HEK293 (cell line): ENCODE data around the gene ZFPM1.

Experiments used
- CTCF ChIA-PET: fragments of 350-600 bp; formaldehyde crosslinking; extraction: SDS; loops from one replicate; lab custom pipeline; 2021; ENCODE audit warnings: antibody characterized with exemption; lab: Yijun Ruan, JAX
- POLR2A ChIA-PET: fragments of 300-600 bp; formaldehyde crosslinking; extraction: SDS; loops from one replicate; lab custom pipeline; 2020; ENCODE audit warnings: antibody characterized with exemption, inconsistent platforms; lab: Yijun Ruan, JAX
- H3K27ac ChIP-seq: fragments of 200-500 bp; sonication (Bioruptor generic); 2 replicates; pipeline ENCODE4 v1.5.1; 2014; ENCODE audit warnings: low read depth, low read length, control low read depth, inconsistent platforms; ENCODE audit errors: extremely low read depth
- H3K36me3 ChIP-seq, 2 experiments: fragments of 200-500 bp in 1 of 2; sonication (Bioruptor generic) in 1 of 2; 1 replicate in 1 of 2; 2 replicates in 1 of 2; pipeline ENCODE4 v1.5.1; 2014 to 2017; ENCODE audit warnings: inconsistent platforms in 2 of 2, low read length in 2 of 2; ENCODE audit not compliant: control insufficient read depth in 2 of 2, insufficient read depth in 1 of 2
- H3K4me1 ChIP-seq: fragments of 200-500 bp; sonication (Bioruptor generic); 2 replicates; pipeline ENCODE4 v1.5.1; 2014; ENCODE audit warnings: mild to moderate bottlenecking, low read length, inconsistent platforms; ENCODE audit not compliant: control insufficient read depth, insufficient read depth
- H3K4me3 ChIP-seq: 2 replicates; pipeline ENCODE4 v1.5.1; 2011; ENCODE audit warnings: low read depth, mild to moderate bottlenecking, control low read depth, low read length, moderate library complexity
- H3K9me3 ChIP-seq: fragments of 200-500 bp; sonication (Bioruptor generic); 2 replicates; pipeline ENCODE4 v1.5.1; 2014; ENCODE audit warnings: low read depth, low read length, inconsistent platforms; ENCODE audit not compliant: control insufficient read depth, insufficient read depth
- GLI2 ChIP-seq: fragments of 450-650 bp; formaldehyde crosslinking; IDR thresholded peaks from 2 replicates; pipeline ENCODE4; 2017; ENCODE audit warnings: missing biosample characterization, missing genetic modification characterization, low read depth, borderline replicate concordance
- GLIS1 ChIP-seq: fragments of 450-650 bp; formaldehyde crosslinking; IDR thresholded peaks from 2 replicates; pipeline ENCODE4 v1.5.1; 2016; ENCODE audit warnings: missing biosample characterization, missing genetic modification characterization
- KLF1 ChIP-seq: fragments of 450-650 bp; formaldehyde crosslinking; IDR thresholded peaks from 2 replicates; pipeline ENCODE4 v1.5.1; 2016; ENCODE audit warnings: missing biosample characterization, missing genetic modification characterization
- OVOL3 ChIP-seq: fragments of 450-650 bp; formaldehyde crosslinking; IDR thresholded peaks from 2 replicates; pipeline ENCODE4 v1.5.1; 2016; ENCODE audit warnings: missing biosample characterization, missing genetic modification characterization
- ZBTB1 ChIP-seq: fragments of 450-650 bp; formaldehyde crosslinking; IDR thresholded peaks from 2 replicates; pipeline ENCODE4 v1.5.1; 2016; ENCODE audit warnings: missing biosample characterization, missing genetic modification characterization
- ZEB2 ChIP-seq: fragments of 450-650 bp; formaldehyde crosslinking; IDR thresholded peaks from 2 replicates; pipeline ENCODE4 v1.5.1; 2016; ENCODE audit warnings: missing biosample characterization, missing genetic modification characterization
- ZNF138 ChIP-seq: fragments of 450-650 bp; formaldehyde crosslinking; IDR thresholded peaks from 2 replicates; pipeline ENCODE4 v1.5.1; 2016; ENCODE audit warnings: missing biosample characterization, missing genetic modification characterization, borderline replicate concordance
- ZNF223 ChIP-seq: fragments of 450-650 bp; formaldehyde crosslinking; IDR thresholded peaks from 2 replicates; pipeline ENCODE4 v1.5.1; 2016; ENCODE audit warnings: missing biosample characterization, missing genetic modification characterization
- ZNF274 ChIP-seq, 2 experiments: fragments of 200-500 bp in 1 of 2; fragments of 450-650 bp in 1 of 2; sonication (Bioruptor generic) in 1 of 2; formaldehyde crosslinking in 1 of 2; IDR thresholded peaks; 2 replicates each; pipeline versions ENCODE4 v1.5.1 to v1.6.1; 2014 to 2016; ENCODE audit warnings: borderline replicate concordance in 1 of 2, inconsistent platforms in 1 of 2, low read length in 1 of 2, missing biosample characterization in 1 of 2, missing genetic modification characterization in 1 of 2
- ZNF37A ChIP-seq: fragments of 450-650 bp; IDR thresholded peaks from 2 replicates; pipeline ENCODE4 v1.5.1; 2018; ENCODE audit warnings: missing biosample characterization, missing genetic modification characterization
- ZNF404 ChIP-seq: fragments of 450-650 bp; formaldehyde crosslinking; IDR thresholded peaks from 2 replicates; pipeline ENCODE4 v1.5.1; 2017; ENCODE audit warnings: missing biosample characterization, missing genetic modification characterization
- ZNF426 ChIP-seq: fragments of 450-650 bp; formaldehyde crosslinking; IDR thresholded peaks from 2 replicates; pipeline ENCODE4 v1.5.1; 2017; ENCODE audit warnings: missing biosample characterization, missing genetic modification characterization, mild to moderate bottlenecking, inconsistent platforms, moderate library complexity
- ZNF664 ChIP-seq: fragments of 450-650 bp; formaldehyde crosslinking; IDR thresholded peaks from 2 replicates; pipeline ENCODE4 v1.5.1; 2016; ENCODE audit warnings: missing biosample characterization, missing genetic modification characterization
- ZNF701 ChIP-seq: fragments of 450-650 bp; formaldehyde crosslinking; IDR thresholded peaks from 2 replicates; pipeline ENCODE4 v1.5.1; 2016; ENCODE audit warnings: missing biosample characterization, missing genetic modification characterization
- TF ChIP-seq, protein P1 (sequence below): fragments of 450-650 bp; formaldehyde crosslinking; IDR thresholded peaks from 2 replicates; pipeline ENCODE4 v1.5.1; 2017; ENCODE audit warnings: missing biosample characterization, missing genetic modification characterization
- TF ChIP-seq, protein P2 (sequence below): fragments of 450-650 bp; IDR thresholded peaks from 2 replicates; pipeline ENCODE4 v1.5.1; 2018; ENCODE audit warnings: missing biosample characterization, missing genetic modification characterization
- TF ChIP-seq, protein P3 (sequence below): fragments of 450-650 bp; formaldehyde crosslinking; IDR thresholded peaks from 2 replicates; pipeline ENCODE4 v1.5.1; 2016; ENCODE audit warnings: missing biosample characterization, missing genetic modification characterization

ZFPM1 gene

DNA sequence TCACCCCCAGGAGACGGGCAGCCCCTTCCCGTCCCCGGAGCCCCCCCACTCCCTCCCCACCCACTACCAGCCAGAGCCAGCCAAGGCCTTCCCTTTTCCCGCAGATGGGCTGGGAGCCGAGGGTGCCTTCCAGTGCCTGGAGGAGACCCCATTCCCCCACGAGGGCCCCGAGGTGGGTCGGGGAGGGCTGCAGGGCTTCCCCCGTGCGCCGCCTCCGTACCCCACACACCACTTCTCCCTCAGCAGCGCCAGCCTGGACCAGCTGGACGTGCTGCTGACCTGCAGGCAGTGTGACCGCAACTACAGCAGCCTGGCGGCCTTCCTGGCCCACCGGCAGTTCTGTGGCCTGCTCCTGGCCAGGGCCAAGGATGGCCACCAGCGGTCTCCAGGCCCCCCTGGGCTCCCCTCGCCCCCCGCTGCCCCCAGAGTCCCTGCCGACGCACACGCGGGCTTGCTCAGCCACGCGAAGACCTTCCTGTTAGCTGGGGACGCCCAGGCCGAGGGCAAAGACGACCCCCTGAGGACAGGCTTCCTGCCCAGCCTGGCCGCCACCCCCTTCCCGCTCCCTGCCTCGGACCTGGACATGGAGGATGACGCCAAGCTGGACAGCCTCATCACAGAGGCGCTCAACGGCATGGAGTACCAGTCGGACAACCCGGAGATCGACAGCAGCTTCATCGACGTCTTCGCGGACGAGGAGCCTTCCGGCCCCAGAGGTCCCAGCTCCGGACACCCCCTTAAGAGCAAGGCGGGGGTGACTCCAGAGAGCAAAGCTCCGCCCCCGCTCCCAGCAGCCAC, 23.5 kb upstream of the ZFPM1 start:
- Histone ChIP-seq H3K4me3 (no peak overlapping the region), H3K27ac (no peak overlapping the region), H3K9me3 (no peaks in the 10 kb centered on the region), H3K4me1 (no peaks in the 10 kb centered on the region), H3K36me3 (no peaks in the 10 kb centered on the region)
- POLR2A ChIA-PET: no interaction called here
- TF ChIP-seq, protein P1, sequence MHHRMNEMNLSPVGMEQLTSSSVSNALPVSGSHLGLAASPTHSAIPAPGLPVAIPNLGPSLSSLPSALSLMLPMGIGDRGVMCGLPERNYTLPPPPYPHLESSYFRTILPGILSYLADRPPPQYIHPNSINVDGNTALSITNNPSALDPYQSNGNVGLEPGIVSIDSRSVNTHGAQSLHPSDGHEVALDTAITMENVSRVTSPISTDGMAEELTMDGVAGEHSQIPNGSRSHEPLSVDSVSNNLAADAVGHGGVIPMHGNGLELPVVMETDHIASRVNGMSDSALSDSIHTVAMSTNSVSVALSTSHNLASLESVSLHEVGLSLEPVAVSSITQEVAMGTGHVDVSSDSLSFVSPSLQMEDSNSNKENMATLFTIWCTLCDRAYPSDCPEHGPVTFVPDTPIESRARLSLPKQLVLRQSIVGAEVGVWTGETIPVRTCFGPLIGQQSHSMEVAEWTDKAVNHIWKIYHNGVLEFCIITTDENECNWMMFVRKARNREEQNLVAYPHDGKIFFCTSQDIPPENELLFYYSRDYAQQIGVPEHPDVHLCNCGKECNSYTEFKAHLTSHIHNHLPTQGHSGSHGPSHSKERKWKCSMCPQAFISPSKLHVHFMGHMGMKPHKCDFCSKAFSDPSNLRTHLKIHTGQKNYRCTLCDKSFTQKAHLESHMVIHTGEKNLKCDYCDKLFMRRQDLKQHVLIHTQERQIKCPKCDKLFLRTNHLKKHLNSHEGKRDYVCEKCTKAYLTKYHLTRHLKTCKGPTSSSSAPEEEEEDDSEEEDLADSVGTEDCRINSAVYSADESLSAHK: peak; percentile 59
- no peak for TF ChIP-seq GLIS1
- CTCF ChIA-PET: interaction anchor here (0.7 kb wide), 1 partner anchor 469 kb away, joined by 3 read pairs; no protein-coding TSS in a partner anchor

DNA sequence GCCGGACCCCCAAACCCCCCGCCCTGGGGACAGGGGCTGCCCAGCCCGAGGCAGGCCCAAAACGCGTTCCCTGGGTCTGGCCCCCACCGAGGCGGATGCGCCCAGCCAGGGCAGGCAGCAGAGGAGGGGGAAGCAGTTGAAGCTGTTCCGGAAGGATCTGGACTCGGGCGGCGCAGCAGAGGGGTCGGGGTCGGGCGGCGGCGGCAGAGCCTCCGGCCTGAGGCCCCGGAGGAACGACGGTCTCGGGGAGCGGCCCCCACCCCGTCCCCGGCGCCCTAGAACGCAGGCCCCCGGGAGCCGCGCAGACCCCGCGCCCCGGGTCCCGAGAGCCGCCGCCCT, 22.9 kb upstream of the ZFPM1 start:
- H3K4me1 ChIP-seq: no peaks in the 10 kb centered on the region
- ChIA-PET POLR2A (no interaction called here), CTCF (interaction anchor here (0.7 kb wide), 2 partner anchors 14 to 469 kb away, joined by 3 read pairs; no protein-coding TSS in a partner anchor)
- H3K27ac ChIP-seq: no peak overlapping the region
- no peaks in the 10 kb centered on the region for H3K9me3 ChIP-seq
- TF ChIP-seq ZNF426 (tag by site-specific recombination) (no peak), ZNF223 (tag by site-specific recombination) (no peak), ZNF664 (no peak)
- H3K36me3 ChIP-seq: no peaks in the 10 kb centered on the region
- no peak overlapping the region for H3K4me3 ChIP-seq

DNA sequence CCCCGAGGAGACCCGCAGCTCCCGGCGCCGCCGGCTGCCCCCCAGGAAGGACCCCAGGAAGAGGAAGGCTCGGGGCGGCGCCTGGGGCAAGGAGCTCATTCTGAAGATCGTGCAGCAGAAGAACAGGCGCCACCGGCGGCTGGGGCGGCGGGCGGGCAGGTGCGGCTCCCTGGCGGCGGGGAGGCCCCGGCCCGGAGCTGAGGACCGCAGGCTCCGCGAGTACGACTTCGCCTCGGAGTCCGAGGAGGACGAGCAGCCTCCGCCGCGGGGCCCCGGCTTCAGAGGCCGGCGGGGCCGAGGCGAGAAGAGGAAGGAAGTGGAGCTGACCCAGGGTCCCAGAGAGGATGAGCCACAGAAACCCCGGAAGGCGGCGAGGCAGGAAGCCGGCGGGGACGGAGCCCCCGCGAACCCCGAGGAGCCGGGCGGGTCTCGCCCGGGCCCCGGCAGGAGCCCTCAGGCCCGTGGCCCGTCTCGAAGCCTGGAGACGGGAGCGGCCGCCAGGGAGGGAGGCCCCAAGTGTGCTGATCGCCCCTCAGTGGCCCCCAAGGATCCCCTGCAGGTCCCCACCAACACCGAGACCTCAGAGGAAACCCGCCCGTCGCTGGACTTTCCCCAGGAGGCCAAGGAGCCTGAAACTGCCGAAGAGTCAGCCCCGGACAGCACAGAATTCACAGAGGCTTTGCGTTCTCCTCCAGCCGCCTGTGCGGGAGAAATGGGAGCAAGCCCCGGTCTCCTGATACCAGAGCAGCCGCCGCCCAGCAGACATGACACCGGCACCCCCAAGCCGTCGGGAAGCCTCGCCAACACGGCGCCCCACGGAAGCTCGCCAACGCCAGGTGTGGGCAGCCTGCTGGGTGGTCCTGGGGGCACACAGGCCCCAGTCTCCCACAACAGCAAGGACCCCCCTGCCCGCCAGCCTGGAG, 22.3 kb upstream of the ZFPM1 start:
- TF ChIP-seq ZNF274 (IDR thresholded peaks at IDR 0.05; ENCODE audit: low read length) (no peak), ZNF274 (tag by site-specific recombination; IDR thresholded peaks at IDR 0.05; ENCODE audit: borderline replicate concordance) (no peak), ZNF404 (tag by site-specific recombination) (no peak), ZEB2 (tag by site-specific recombination) (no peak), KLF1 (tag by site-specific recombination) (no peak), ZNF37A (tag by site-specific recombination) (no peak), ZBTB1 (tag by site-specific recombination) (no peak), OVOL3 (tag by site-specific recombination) (no peak), GLI2 (tag by site-specific recombination) (no peak), ZNF138 (tag by site-specific recombination) (no peak), ZNF701 (tag by site-specific recombination) (no peak)
- TF ChIP-seq, protein P2, sequence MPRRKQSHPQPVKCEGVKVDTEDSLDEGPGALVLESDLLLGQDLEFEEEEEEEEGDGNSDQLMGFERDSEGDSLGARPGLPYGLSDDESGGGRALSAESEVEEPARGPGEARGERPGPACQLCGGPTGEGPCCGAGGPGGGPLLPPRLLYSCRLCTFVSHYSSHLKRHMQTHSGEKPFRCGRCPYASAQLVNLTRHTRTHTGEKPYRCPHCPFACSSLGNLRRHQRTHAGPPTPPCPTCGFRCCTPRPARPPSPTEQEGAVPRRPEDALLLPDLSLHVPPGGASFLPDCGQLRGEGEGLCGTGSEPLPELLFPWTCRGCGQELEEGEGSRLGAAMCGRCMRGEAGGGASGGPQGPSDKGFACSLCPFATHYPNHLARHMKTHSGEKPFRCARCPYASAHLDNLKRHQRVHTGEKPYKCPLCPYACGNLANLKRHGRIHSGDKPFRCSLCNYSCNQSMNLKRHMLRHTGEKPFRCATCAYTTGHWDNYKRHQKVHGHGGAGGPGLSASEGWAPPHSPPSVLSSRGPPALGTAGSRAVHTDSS: no peak
- TF ChIP-seq, protein P3, sequence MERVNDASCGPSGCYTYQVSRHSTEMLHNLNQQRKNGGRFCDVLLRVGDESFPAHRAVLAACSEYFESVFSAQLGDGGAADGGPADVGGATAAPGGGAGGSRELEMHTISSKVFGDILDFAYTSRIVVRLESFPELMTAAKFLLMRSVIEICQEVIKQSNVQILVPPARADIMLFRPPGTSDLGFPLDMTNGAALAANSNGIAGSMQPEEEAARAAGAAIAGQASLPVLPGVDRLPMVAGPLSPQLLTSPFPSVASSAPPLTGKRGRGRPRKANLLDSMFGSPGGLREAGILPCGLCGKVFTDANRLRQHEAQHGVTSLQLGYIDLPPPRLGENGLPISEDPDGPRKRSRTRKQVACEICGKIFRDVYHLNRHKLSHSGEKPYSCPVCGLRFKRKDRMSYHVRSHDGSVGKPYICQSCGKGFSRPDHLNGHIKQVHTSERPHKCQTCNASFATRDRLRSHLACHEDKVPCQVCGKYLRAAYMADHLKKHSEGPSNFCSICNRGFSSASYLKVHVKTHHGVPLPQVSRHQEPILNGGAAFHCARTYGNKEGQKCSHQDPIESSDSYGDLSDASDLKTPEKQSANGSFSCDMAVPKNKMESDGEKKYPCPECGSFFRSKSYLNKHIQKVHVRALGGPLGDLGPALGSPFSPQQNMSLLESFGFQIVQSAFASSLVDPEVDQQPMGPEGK (tag by site-specific recombination): no peak
- no peaks in the 10 kb centered on the region for H3K36me3 ChIP-seq
- H3K4me3 ChIP-seq: no peak overlapping the region
- H3K27ac ChIP-seq: no peak overlapping the region
- POLR2A ChIA-PET: interaction anchor here (0.5 kb wide), 1 partner anchor 151 kb away, joined by 4 read pairs; no protein-coding TSS in a partner anchor
- no peaks in the 10 kb centered on the region for H3K4me1 ChIP-seq
- CTCF ChIA-PET: interaction anchor here (0.7 kb wide), 2 partner anchors 15 to 470 kb away, joined by 3 read pairs; no protein-coding TSS in a partner anchor
- H3K9me3 ChIP-seq: no peaks in the 10 kb centered on the region
